Activated T-cell treated with anti-CD3 and anti-CD28 coated beads, Interleukin-2, amount 50 U/mL, for 24 hours (primary cell): ENCODE results near the gene PDIA2.

Source experiments
- DNase-seq: peaks from one replicate; pipeline ENCODE4 v3.0.0-alpha.2; 2020
- H3K27ac Mint-ChIP-seq: 2 replicates; pipeline ENCODE4 v1.8.0; 2020; ENCODE audit warnings: mild to moderate bottlenecking, mixed read lengths
- H3K27me3 Mint-ChIP-seq: 2 replicates; pipeline ENCODE4 v1.8.0; 2020; ENCODE audit warnings: mixed read lengths
- H3K36me3 Mint-ChIP-seq: 2 replicates; pipeline ENCODE4 v1.8.0; 2020; ENCODE audit warnings: low read depth, mixed read lengths
- H3K4me1 Mint-ChIP-seq: 2 replicates; pipeline ENCODE4 v1.8.0; 2020; ENCODE audit warnings: low read depth, mixed read lengths
- H3K4me3 Mint-ChIP-seq: 2 replicates; pipeline ENCODE4 v1.8.0; 2020; ENCODE audit warnings: mild to moderate bottlenecking, moderate library complexity, mixed read lengths
- H3K9me3 Mint-ChIP-seq: 2 replicates; pipeline ENCODE4 v1.8.0; 2020; ENCODE audit warnings: mixed read lengths

The PDIA2 gene

DNA sequence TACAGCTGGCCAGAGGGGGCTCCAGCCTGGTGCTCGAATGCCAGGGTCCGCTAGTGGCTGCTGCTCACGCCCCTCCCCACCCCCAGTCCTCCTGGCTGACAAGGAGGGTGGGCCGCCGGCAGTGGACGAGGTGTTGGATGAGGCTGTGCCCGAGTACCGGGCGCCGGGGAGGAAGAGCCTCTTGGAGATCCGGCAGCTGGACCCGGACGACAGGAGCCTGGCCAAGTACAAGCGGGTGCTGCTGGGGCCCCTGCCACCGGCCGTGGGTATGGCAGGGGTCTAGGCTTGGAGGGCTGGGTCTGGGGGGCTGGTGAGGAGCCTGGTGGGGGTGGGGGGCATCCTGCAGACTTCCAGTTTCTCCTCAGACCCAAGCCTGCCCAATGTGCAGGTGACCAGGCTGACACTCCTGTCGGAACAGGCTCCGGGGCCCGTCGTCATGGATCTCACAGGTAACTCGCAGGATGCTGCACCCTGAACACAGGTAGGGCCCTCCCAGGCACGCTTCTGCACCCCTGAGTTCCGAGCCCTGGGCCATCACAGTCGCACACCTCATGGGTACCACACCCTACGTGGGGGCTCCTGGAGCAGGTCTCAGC, 1.2 kb upstream of the PDIA2 start:
- Mint-ChIP-seq H3K27ac (no peak overlapping the region), H3K9me3 (no peaks in the 10 kb centered on the region), H3K27me3 (peaks cover 26% of the 10 kb centered on the region), H3K4me1 (peaks cover 7% of the 10 kb centered on the region), H3K4me3 (no peak overlapping the region), H3K36me3 (peaks cover 6% of the 10 kb centered on the region)
- no peak for DNase-seq

DNA sequence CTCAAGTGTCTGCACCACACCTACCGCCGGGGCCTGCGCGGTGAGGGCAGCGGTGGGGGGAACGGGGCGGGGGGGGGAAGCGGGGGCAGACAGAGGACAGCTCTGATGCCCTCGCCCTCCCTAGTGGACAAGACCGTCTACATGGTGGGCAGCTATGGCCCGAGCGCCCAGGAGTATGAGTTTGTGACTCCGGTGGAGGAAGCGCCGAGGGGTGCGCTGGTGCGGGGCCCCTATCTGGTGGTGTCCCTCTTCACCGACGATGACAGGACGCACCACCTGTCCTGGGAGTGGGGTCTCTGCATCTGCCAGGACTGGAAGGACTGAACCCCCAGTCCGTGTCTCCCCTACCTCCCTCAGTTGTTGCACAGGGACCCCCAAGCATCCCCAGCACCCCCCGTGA, 473 bp upstream of the PDIA2 start:
- Mint-ChIP-seq H3K4me1 (peaks cover 7% of the 10 kb centered on the region), H3K27ac (no peak overlapping the region), H3K9me3 (no peaks in the 10 kb centered on the region), H3K27me3 (peaks cover 19% of the 10 kb centered on the region), H3K36me3 (peaks cover 12% of the 10 kb centered on the region), H3K4me3 (no peak overlapping the region)
- DNase-seq = no peak

- H3K27ac Mint-ChIP-seq = no peak overlapping the region
- DNase-seq = no peak
- H3K27me3 Mint-ChIP-seq = peaks cover 12% of the 10 kb centered on the region
- peaks cover 25% of the 10 kb centered on the region for H3K36me3 Mint-ChIP-seq
- no peaks in the 10 kb centered on the region for H3K9me3 Mint-ChIP-seq
- H3K4me3 Mint-ChIP-seq = no peak overlapping the region
- peaks cover 2% of the 10 kb centered on the region for H3K4me1 Mint-ChIP-seq
Measured at GRCh38 chr16:284204-285120, 1.5 kb downstream of the PDIA2 start.

DNA sequence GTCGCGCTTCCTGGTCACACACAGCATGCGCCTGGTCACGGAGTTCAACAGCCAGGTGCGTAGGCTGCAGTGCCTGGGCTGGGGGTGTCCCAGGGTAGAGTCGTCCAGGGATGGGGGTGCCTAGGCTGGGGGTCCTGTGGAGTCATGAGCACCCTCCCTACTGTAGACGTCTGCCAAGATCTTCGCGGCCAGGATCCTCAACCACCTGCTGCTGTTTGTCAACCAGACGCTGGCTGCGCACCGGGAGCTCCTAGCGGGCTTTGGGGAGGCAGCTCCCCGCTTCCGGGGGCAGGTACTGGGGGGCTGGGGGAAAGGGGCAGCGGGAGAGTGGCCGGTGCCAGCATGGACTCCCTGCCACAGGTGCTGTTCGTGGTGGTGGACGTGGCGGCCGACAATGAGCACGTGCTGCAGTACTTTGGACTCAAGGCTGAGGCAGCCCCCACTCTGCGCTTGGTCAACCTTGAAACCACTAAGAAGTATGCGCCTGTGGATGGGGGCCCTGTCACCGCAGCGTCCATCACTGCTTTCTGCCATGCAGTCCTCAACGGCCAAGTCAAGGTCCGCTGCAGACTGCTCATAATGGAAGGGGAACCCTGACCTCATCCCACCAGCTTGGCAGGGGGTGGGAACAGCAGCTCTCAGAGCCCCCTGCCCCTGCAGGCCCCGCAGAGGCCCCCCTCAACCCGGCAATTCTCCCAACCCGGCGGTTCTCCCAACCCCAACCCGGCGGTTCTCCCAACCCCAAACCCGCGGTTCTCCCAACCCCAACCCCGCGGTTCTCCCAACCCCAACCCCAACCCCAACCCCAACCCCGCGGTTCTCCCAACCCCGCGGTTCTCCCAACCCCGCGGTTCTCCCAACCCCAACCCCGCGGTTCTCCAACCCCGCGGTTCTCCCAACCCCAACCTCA, 2.4 kb downstream of the PDIA2 start:
- H3K36me3 Mint-ChIP-seq = peaks cover 32% of the 10 kb centered on the region
- no peak overlapping the region for H3K4me3 Mint-ChIP-seq
- no peaks in the 10 kb centered on the region for H3K9me3 Mint-ChIP-seq
- peaks cover 2% of the 10 kb centered on the region for H3K4me1 Mint-ChIP-seq
- DNase-seq = no peak
- H3K27me3 Mint-ChIP-seq = peaks cover 9% of the 10 kb centered on the region
- no peak overlapping the region for H3K27ac Mint-ChIP-seq

- peaks cover 6% of the 10 kb centered on the region for H3K27me3 Mint-ChIP-seq
- no peak for DNase-seq
- no peak overlapping the region for H3K4me3 Mint-ChIP-seq
- H3K4me1 Mint-ChIP-seq = no peaks in the 10 kb centered on the region
- peaks cover 45% of the 10 kb centered on the region for H3K36me3 Mint-ChIP-seq
- no peaks in the 10 kb centered on the region for H3K9me3 Mint-ChIP-seq
- no peak overlapping the region for H3K27ac Mint-ChIP-seq
Measured at GRCh38 chr16:286491-287297, 3.7 kb downstream of the PDIA2 start.

- Mint-ChIP-seq H3K27ac (no peak overlapping the region), H3K9me3 (no peaks in the 10 kb centered on the region), H3K27me3 (peaks cover 2% of the 10 kb centered on the region), H3K4me3 (no peak overlapping the region), H3K36me3 (peaks cover 47% of the 10 kb centered on the region), H3K4me1 (no peaks in the 10 kb centered on the region)
- DNase-seq = no peak
Measured at GRCh38 chr16:287298-287811, 4.4 kb downstream of the PDIA2 start.

- H3K4me1 Mint-ChIP-seq = no peaks in the 10 kb centered on the region
- H3K36me3 Mint-ChIP-seq = peaks cover 54% of the 10 kb centered on the region
- no peak overlapping the region for H3K27ac Mint-ChIP-seq
- no peak for DNase-seq
- H3K27me3 Mint-ChIP-seq = no peaks in the 10 kb centered on the region
- H3K4me3 Mint-ChIP-seq = no peak overlapping the region
- no peaks in the 10 kb centered on the region for H3K9me3 Mint-ChIP-seq
Measured at GRCh38 chr16:287981-288920, 5.3 kb downstream of the PDIA2 start.

GRCh38 chr16:289395-289997, 6.5 kb downstream of the PDIA2 start:
- H3K27ac Mint-ChIP-seq = no peak overlapping the region
- H3K4me1 Mint-ChIP-seq = no peaks in the 10 kb centered on the region
- no peaks in the 10 kb centered on the region for H3K9me3 Mint-ChIP-seq
- no peak overlapping the region for H3K4me3 Mint-ChIP-seq
- no peaks in the 10 kb centered on the region for H3K27me3 Mint-ChIP-seq
- no peak for DNase-seq
- peaks cover 62% of the 10 kb centered on the region for H3K36me3 Mint-ChIP-seq

- no peaks in the 10 kb centered on the region for H3K27me3 Mint-ChIP-seq
- DNase-seq = no peak
- H3K4me3 Mint-ChIP-seq = no peak overlapping the region
- peaks cover 62% of the 10 kb centered on the region for H3K36me3 Mint-ChIP-seq
- H3K27ac Mint-ChIP-seq = no peak overlapping the region
- H3K4me1 Mint-ChIP-seq = no peaks in the 10 kb centered on the region
- no peaks in the 10 kb centered on the region for H3K9me3 Mint-ChIP-seq
Measured at GRCh38 chr16:290015-290680, 7.2 kb downstream of the PDIA2 start.

DNA sequence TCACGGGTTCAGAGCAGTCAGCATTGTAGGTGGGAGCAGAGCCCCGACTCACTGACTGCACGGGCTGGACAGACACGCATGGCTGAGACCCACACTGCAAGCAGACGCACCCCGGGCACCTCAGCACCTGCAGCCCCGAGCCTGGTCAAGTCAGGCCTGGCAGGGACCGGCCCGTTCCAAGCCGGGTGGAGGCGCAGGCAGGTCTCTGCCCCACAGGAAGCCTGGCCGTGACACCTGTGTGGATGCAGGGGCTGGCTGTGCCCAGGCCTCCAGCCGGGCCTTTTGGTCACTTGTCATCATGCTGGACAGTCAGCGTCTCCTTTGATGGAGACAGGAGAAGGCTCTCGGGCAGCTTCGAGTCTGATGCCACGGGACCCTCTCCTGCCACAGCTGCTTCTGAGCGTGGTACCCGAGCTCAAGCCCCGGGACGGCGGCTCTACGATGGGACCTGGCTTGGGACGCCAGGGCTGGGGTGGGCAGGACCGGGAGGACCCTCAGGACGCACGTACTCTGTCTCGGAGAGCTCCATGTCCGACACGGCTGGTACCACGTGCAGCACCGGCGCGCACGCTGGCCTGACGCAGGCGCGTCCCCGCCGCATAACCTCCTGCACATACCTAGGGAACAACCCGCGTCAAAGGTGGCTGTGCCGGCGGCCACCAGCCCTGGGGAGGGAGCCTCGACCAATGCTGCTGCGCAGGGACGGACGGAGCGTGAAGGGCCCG, 7.9 kb downstream of the PDIA2 start:
- Mint-ChIP-seq H3K9me3 (no peaks in the 10 kb centered on the region), H3K27me3 (no peaks in the 10 kb centered on the region), H3K27ac (no peak overlapping the region), H3K36me3 (peaks cover 62% of the 10 kb centered on the region), H3K4me1 (no peaks in the 10 kb centered on the region), H3K4me3 (no peak overlapping the region)
- no peak for DNase-seq

GRCh38 chr16:291539-291938, 8.6 kb downstream of the PDIA2 start:
- Mint-ChIP-seq H3K4me1 (no peaks in the 10 kb centered on the region), H3K36me3 (peaks cover 59% of the 10 kb centered on the region), H3K9me3 (no peaks in the 10 kb centered on the region), H3K27me3 (no peaks in the 10 kb centered on the region), H3K27ac (no peak overlapping the region), H3K4me3 (no peak overlapping the region)
- DNase-seq = no peak
